Raji (cell line): ENCODE results near the gene RTKN2.

Source experiments
- POLR2A ChIP-seq: IDR thresholded peaks from 2 replicates; pipeline ENCODE4 v1.6.1; 2011; ENCODE audit warnings: low read depth, low read length, control low read depth; ENCODE audit not compliant: insufficient read depth

Gene RTKN2

GRCh38 chr10:62194924-62195674, 73.5 kb downstream of the RTKN2 start:
- no peak for TF ChIP-seq POLR2A

DNA sequence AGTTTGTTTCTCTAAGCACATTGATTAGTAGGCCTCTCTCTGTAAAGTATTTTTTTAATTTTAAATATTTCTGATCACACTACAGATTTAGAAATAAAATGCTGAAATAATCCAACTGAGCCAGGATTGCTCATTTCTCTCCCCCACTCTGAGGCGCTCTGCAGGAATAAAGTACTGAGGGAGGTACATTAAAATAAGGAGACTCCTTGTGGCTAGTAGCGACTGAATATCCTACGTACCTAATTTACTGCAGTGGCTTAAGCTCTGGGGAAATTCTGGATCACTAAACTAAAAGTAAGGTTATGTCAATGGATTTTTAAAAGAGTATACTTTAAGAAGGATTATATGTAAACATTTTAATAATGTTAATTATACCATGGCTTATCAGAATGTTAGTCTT, 75.2 kb downstream of the RTKN2 start:
- TF ChIP-seq POLR2A, result no peak

GRCh38 chr10:62189131-62189530, 79.5 kb downstream of the RTKN2 start:
- TF ChIP-seq POLR2A, result no peak

DNA sequence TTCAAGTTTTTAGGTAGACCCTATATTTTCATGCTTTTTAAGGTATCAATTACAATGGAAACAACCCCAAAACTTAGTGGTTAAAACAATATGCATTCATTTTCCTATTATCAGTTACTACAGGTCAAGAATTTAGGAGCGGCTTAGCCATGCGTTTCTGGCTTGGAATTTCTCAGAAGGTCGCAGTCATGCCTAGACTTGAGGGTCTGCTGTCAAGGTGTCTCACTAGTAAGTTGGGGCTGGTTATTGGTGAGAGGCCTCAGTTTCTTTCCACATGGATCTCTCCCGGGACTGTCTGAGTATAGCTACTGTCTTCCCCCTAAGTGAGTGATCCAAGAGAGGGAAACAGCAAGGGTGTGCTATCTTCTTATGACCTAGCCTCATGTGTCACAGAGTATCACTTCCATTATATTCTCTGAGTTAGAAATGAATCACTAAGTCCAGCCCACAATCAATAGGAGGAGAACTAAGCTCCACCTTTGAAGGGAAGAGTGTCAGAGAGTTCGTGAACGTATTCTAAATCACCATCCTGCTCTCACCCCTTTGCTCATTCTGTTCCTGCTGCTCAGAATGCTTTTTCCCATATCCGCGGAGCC, 80.5 kb downstream of the RTKN2 start:
- no peak for TF ChIP-seq POLR2A

- TF ChIP-seq POLR2A, result no peak
Observed at GRCh38 chr10:62186999-62187675, 81.5 kb downstream of the RTKN2 start.

GRCh38 chr10:62185919-62186692, 82.5 kb downstream of the RTKN2 start:
- TF ChIP-seq POLR2A, result no peak

- no peak for TF ChIP-seq POLR2A
Observed at GRCh38 chr10:62183857-62184795, 84.5 kb downstream of the RTKN2 start.

DNA sequence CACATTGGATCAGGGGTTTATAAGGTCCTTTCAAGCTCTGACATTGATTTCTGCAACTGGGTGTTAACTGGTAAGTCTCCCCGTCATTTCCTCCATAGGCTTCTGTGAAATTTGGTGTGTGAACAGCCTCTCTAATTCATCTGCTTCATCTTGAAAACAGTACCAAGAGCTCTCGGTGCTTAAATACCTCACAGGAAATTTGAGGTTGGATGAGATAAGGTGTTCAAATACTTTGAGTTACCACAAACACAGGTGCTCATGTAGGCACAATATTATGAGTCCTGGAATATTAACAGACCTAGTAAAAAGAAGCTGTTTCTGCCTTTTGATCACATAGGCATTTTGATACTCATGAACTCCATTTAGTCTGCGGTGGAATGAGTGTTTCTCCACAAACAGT, 85.2 kb downstream of the RTKN2 start:
- no peak for TF ChIP-seq POLR2A

- TF ChIP-seq POLR2A, result no peak
Observed at GRCh38 chr10:62182595-62182994, 86.0 kb downstream of the RTKN2 start.

DNA sequence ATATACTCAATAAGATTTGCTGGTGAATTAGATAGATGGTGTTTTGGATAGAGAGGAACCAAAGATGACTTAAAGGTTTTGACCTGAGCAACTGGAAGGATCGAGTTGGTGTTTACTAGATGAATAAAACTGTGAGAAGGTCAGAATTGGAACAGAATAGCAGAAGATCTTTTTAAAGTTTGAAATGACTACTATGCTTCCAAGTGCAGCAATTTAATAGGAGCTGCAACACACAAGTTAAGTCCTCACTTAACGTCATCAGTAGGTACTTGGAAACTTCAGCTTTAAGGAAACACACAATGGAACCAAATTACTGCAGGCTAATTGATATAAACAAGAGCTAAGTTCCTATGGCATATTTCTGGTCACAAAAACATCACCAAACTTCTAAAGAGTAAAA, 86.5 kb downstream of the RTKN2 start:
- TF ChIP-seq POLR2A, result no peak

GRCh38 chr10:62180677-62181076, 88.0 kb downstream of the RTKN2 start:
- no peak for TF ChIP-seq POLR2A

DNA sequence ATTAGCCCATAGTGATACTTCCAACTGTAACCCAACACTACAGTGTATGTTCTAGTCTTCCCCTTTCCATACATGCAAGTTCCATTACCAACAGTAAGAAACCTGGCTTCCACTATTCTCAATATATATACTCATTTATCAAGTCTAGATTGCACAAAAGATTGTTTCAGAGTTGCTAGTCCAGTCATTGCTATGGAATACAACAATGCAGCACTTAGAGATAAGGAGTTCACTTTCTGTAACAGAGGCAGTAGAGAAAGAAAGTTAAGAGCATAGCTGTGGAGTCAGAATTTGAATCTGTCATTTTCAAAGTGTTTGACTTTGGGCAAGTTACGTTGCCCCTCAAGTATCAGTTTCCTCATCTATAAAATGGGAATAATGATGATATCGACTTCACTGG, 90.1 kb downstream of the RTKN2 start:
- TF ChIP-seq POLR2A, result no peak

DNA sequence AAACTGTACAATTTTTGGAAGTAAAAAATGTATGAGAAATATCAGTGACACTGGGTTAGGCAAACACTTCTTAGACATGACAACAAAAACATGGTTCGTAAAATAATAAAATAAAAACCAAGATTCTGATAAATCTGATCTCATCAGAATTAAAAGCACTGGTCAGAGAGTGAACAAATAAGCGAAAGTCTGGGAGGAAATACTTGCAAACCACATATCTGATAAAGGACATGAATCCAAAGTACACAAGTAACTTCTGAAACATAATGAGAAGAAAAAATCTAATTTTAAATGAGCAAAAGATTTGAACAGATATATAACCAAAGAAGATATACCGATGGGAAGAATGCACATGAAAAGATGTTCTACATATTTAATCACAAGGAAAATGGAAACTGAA, 91.5 kb downstream of the RTKN2 start:
- TF ChIP-seq POLR2A, result no peak

DNA sequence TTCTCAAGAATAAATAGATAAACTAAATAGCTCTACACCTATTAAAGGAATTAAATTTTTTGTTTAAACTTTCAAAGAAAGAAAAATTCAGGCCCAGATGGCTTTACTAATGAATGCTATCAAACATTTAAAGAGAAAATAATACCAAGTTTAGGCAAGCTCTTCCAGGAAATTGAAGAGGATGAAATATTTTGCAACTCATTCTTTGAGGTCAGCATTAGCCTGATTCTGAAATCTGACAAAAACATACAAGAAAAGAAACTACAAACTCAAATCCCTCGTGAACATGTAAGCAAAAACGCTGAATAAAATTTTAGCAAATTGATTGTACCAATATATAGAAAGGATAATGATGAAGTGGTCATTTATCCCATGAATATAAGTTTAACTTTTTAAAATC, 93.4 kb downstream of the RTKN2 start:
- TF ChIP-seq POLR2A, result no peak
